HCT116 (cell line): Measurements from ENCODE around the gene IL4. TPM values are rescaled to one million over a fixed set of nuclear protein-coding genes. Genes with fewer than 3 reads are reported as not detected.
A peak's percentile ranks its signal among the peaks of the same experiment; 100 is the strongest.

Experiments used
- ATAC-seq: fragments of 200-7000 bp; cut with Tn5 transposase; 2 replicates; pipeline ENCODE4 v1.9.1; 2020; ENCODE audit warnings: mild to moderate bottlenecking, moderate library complexity
- Bru-seq: library from RNA; stranded (reverse); fragments of 400-500 nt; gene quantifications from one replicate; lab custom pipeline; 2021; lab: Mats Ljungman, UMichigan
- BruChase-seq, 2 experiments: library from RNA; stranded (reverse); fragments of 400-500 nt; gene quantifications; one replicate each; lab custom pipeline; 2021; lab: Mats Ljungman, UMichigan
- BruUV-seq: library from RNA; stranded (reverse); fragments of 400-500 nt; replicated peaks from 2 replicates; lab custom pipeline; 2021; lab: Mats Ljungman, UMichigan
- CTCF ChIA-PET: fragments of 300-600 bp; sonication (Branson Sonifier 250); formaldehyde crosslinking; loops from one replicate; lab custom pipeline; 2021; ENCODE audit warnings: antibody characterized with exemption; lab: Charles Lee
- POLR2A ChIA-PET: fragments of 300-600, 350-600 bp; sonication (Branson Sonifier 250); formaldehyde crosslinking; loops from one replicate; lab custom pipeline; 2021; ENCODE audit warnings: antibody characterized with exemption; lab: Charles Lee
- RAD21 ChIA-PET, 2 experiments: fragments of 300-600 bp; sonication (Branson Sonifier 250); formaldehyde crosslinking; loops; one replicate each; lab custom pipeline; 2023; ENCODE audit warnings: low total read pairs in 2 of 2; ENCODE audit not compliant: uncharacterized antibody in 2 of 2, unreplicated experiment in 2 of 2, low non-redundant PET in 1 of 2; lab: Charles Lee
- DNase-seq: peaks from one replicate; pipeline ENCODE4 v3.0.0-alpha.2; 2010; ENCODE audit warnings: low read depth, low spot score
- H2AFZ ChIP-seq: fragments of 200-600 bp; shearing (Covaris generic), sonication (generic); 2 replicates; pipeline ENCODE4 v1.6.1; 2017; ENCODE audit warnings: low read depth, mixed run types, mixed read lengths, antibody characterized with exemption, low read length; ENCODE audit not compliant: poor library complexity, severe bottlenecking
- H3K27ac ChIP-seq: 2 replicates; pipeline ENCODE4 v1.5.1; 2012; ENCODE audit warnings: low read depth, low read length
- H3K27me3 ChIP-seq: fragments of 200-600 bp; sonication (generic); 2 replicates; pipeline ENCODE4 v1.6.1; 2016; ENCODE audit warnings: mixed run types, low read length, mixed read lengths; ENCODE audit not compliant: insufficient read depth
- H3K36me3 ChIP-seq, 2 experiments: fragments of 200-500 bp in 1 of 2; fragments of 200-600 bp in 1 of 2; sonication (Bioruptor generic) in 1 of 2; sonication (generic) in 1 of 2; 2 replicates each; pipeline versions ENCODE4 v1.5.1 to v1.6.1; 2014 to 2016; ENCODE audit warnings: low read length in 2 of 2, inconsistent platforms in 1 of 2, mixed read lengths in 1 of 2, mixed run types in 1 of 2; ENCODE audit not compliant: insufficient read depth in 2 of 2, control insufficient read depth in 1 of 2
- H3K4me1 ChIP-seq, 2 experiments: fragments of 200-600 bp in 1 of 2; sonication (generic) in 1 of 2; 2 replicates each; pipeline versions ENCODE4 v1.5.1 to v1.6.1; 2012 to 2017; ENCODE audit warnings: low read length in 2 of 2, inconsistent platforms in 1 of 2, mild to moderate bottlenecking in 1 of 2, mixed read lengths in 1 of 2, mixed run types in 1 of 2, moderate library complexity in 1 of 2; ENCODE audit not compliant: insufficient read depth in 2 of 2, control insufficient read depth in 1 of 2
- H3K4me2 ChIP-seq: fragments of 200-600 bp; sonication (generic); 2 replicates; pipeline ENCODE4 v1.6.1; 2017; ENCODE audit warnings: mixed run types, low read length, mixed read lengths
- H3K4me3 ChIP-seq, 2 experiments: fragments of 200-600 bp in 1 of 2; sonication (generic) in 1 of 2; replicated peaks in 1 of 2; 2 replicates each; pipeline ENCODE4 v1.5.1; 2011 to 2016; ENCODE audit warnings: low read length in 2 of 2, control low read depth in 1 of 2, low read depth in 1 of 2, mild to moderate bottlenecking in 1 of 2, mixed read lengths in 1 of 2, mixed run types in 1 of 2
- H3K79me2 ChIP-seq: fragments of 200-600 bp; sonication (generic); 2 replicates; pipeline ENCODE4 v1.6.1; 2017; ENCODE audit warnings: mild to moderate bottlenecking, mixed run types, low read length, moderate library complexity, mixed read lengths; ENCODE audit not compliant: insufficient read depth
- H3K9ac ChIP-seq: fragments of 200-600 bp; sonication (generic); 2 replicates; pipeline ENCODE4 v1.6.1; 2016; ENCODE audit warnings: low read length, mixed read lengths
- H3K9me2 ChIP-seq: fragments of 200-600 bp; sonication (generic), shearing (Covaris generic); 2 replicates; pipeline ENCODE4 v1.6.1; 2017; ENCODE audit warnings: mixed run types, mild to moderate bottlenecking, moderate library complexity; ENCODE audit not compliant: insufficient read depth
- H3K9me3 ChIP-seq, 2 experiments: fragments of 200-500 bp in 1 of 2; fragments of 200-600 bp in 1 of 2; sonication (Bioruptor generic) in 1 of 2; sonication (generic) in 1 of 2; 2 replicates each; pipeline ENCODE4 v1.6.1; 2014 to 2017; ENCODE audit warnings: low read length in 2 of 2, mixed read lengths in 2 of 2, inconsistent platforms in 1 of 2, low read depth in 1 of 2, mild to moderate bottlenecking in 1 of 2, mixed run types in 1 of 2, moderate library complexity in 1 of 2; ENCODE audit not compliant: control insufficient read depth in 1 of 2, insufficient read depth in 1 of 2
- H4K20me1 ChIP-seq: fragments of 200-600 bp; sonication (generic), shearing (Covaris generic); 2 replicates; pipeline ENCODE4 v1.6.1; 2017; ENCODE audit warnings: mixed run types, mild to moderate bottlenecking, moderate library complexity; ENCODE audit not compliant: insufficient read depth
- CBX3 ChIP-seq: IDR thresholded peaks from 2 replicates; pipeline ENCODE4 v1.6.1; 2012; ENCODE audit warnings: low read depth
- EZH2 ChIP-seq: fragments of 200-600 bp; sonication (generic); IDR thresholded peaks from 2 replicates; pipeline ENCODE4 v1.6.1; 2017; ENCODE audit warnings: antibody characterized with exemption, mixed run types
- EZH2phosphoT487 ChIP-seq: fragments of 200-600 bp; IDR thresholded peaks from 2 replicates; pipeline ENCODE4 v1.6.1; 2018; ENCODE audit warnings: antibody characterized with exemption, borderline replicate concordance
- FOSL1 ChIP-seq: IDR thresholded peaks from 2 replicates; pipeline ENCODE4 v1.6.1; 2012; ENCODE audit warnings: low read depth
- JUND ChIP-seq: IDR thresholded peaks from 2 replicates; pipeline ENCODE4 v1.6.1; 2012
- MAX ChIP-seq: IDR thresholded peaks from 2 replicates; pipeline ENCODE4 v1.6.1; 2012
- POLR2AphosphoS5 ChIP-seq: IDR thresholded peaks from 2 replicates; pipeline ENCODE4 v1.6.1; 2011; ENCODE audit warnings: mild to moderate bottlenecking, low read depth, low read length, moderate library complexity
- RAD21 ChIP-seq: IDR thresholded peaks from 2 replicates; pipeline ENCODE4 v1.6.1; 2012; ENCODE audit warnings: low read depth, mild to moderate bottlenecking
- SIN3A ChIP-seq: IDR thresholded peaks from 2 replicates; pipeline ENCODE4 v1.6.1; 2012; ENCODE audit warnings: low read depth
- SP1 ChIP-seq: IDR thresholded peaks from 2 replicates; pipeline ENCODE4 v1.6.1; 2012; ENCODE audit warnings: low read depth
- SRF ChIP-seq: IDR thresholded peaks from 2 replicates; pipeline ENCODE4 v1.6.1; 2012; ENCODE audit warnings: low read depth
- ZFX ChIP-seq: fragments of 450-650 bp; IDR thresholded peaks from 2 replicates; pipeline ENCODE4 v1.6.1; 2017
- ZNF274 ChIP-seq: fragments of 200-500 bp; sonication (Bioruptor generic); IDR thresholded peaks from 2 replicates; pipeline ENCODE4 v1.6.1; 2014; ENCODE audit warnings: mild to moderate bottlenecking, low read depth, low read length, inconsistent platforms
- intact Hi-C: fragments of 100-400 bp; cut with micrococcal nuclease; formaldehyde crosslinking; loops from 2 replicates; pipeline ENCODE4 v1.10.0; 2022
- long read RNA-seq: library from polyadenylated mRNA; unstranded; transcript quantifications from one replicate; pipeline ENCODE4 v2.0.0, GENCODE V29; 2021; ENCODE audit not compliant: unreplicated experiment
- polyA plus RNA-seq: library from polyadenylated mRNA; unstranded; fragments of >200 nt; gene quantifications from 2 replicates; pipeline ENCODE4 v1.2.1, GENCODE V29; 2012; ENCODE audit warnings: missing spikeins
- total RNA-seq: library from RNA; stranded (reverse); gene quantifications from one replicate; pipeline ENCODE4 v1.2.1, GENCODE V29; 2021; ENCODE audit not compliant: unreplicated experiment
- TF ChIP-seq, protein P1 (sequence below): IDR thresholded peaks from 2 replicates; pipeline ENCODE4 v1.6.1; 2012
- TF ChIP-seq, protein P2 (sequence below): IDR thresholded peaks from 2 replicates; pipeline ENCODE4 v1.6.1; 2011; ENCODE audit warnings: mild to moderate bottlenecking, low read length, moderate library complexity; ENCODE audit not compliant: insufficient replicate concordance; ENCODE audit errors: extremely low read depth
- TF ChIP-seq, protein P3 (sequence below), 3 experiments: fragments of 200-600 bp in 1 of 3; sonication (generic) in 1 of 3; IDR thresholded peaks in 2 of 3; conservative IDR thresholded peaks in 1 of 3; 2 replicates each; pipeline ENCODE4 v1.5.1; 2012 to 2017; ENCODE audit warnings: low read depth in 2 of 3, low read length in 2 of 3, antibody characterized with exemption in 1 of 3, borderline replicate concordance in 1 of 3, control low read depth in 1 of 3, mild to moderate bottlenecking in 1 of 3, mixed read lengths in 1 of 3, mixed run types in 1 of 3, moderate library complexity in 1 of 3; ENCODE audit not compliant: insufficient read depth in 1 of 3

The IL4 gene
- total RNA-seq (not detected), Bru-seq, nascent RNA (percentile 8 among the genes with signal in this experiment), BruChase-seq, experiment 1, labeled RNA remaining after a 6-hour chase (not detected), BruChase-seq, experiment 2, labeled RNA remaining after a 2-hour chase (not detected)
- not detected in 2 replicates for polyA plus RNA-seq
- long read RNA-seq: 0 reads

DNA sequence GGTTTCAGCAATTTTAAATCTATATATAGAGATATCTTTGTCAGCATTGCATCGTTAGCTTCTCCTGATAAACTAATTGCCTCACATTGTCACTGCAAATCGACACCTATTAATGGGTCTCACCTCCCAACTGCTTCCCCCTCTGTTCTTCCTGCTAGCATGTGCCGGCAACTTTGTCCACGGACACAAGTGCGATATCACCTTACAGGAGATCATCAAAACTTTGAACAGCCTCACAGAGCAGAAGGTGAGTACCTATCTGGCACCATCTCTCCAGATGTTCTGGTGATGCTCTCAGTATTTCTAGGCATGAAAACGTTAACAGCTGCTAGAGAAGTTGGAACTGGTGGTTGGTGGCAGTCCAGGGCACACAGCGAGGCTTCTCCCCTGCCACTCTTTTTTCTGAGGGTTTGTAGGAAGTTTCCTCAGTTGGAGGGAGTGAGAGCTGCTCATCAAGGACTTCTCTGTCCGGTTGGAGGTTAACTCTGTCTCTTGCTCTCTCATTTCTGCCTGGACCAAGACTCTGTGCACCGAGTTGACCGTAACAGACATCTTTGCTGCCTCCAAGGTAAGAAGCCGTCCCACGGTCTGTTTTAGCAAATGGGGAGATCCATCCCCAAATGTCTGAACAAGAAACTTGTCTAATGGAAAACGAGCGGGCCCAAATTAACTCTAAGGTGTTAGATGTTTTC lies at the start of gene IL4:
Gene IL4, plus strand, starts transcription at position 51 of the 692 bp plus-strand sequence. Its CDS starts 62 bp downstream, at position 113.
- intact Hi-C loops: loop anchor here (10.0 kb wide), 1 partner anchor 149 kb away; no protein-coding TSS in a partner anchor
- ChIA-PET RAD21 (no interaction called here), CTCF (no interaction called here), POLR2A (no interaction called here)
- no TSS peak for BruUV-seq
- no peaks in the 10 kb centered on the region for H3K9me2 ChIP-seq
- no peak for DNase-seq
- no peaks in the 10 kb centered on the region for H3K36me3 ChIP-seq
- no peaks in the 10 kb centered on the region for H3K9me3 ChIP-seq
- TF ChIP-seq SP1 (no peak), ZNF274 (no peak), EZH2 (no peak), EZH2phosphoT487 (no peak), RAD21 (no peak), SIN3A (no peak), FOSL1 (no peak), POLR2AphosphoS5 (no peak), SRF (no peak), ZFX (no peak), MAX (no peak), CBX3 (no peak), JUND (no peak)
- TF ChIP-seq, protein P1, sequence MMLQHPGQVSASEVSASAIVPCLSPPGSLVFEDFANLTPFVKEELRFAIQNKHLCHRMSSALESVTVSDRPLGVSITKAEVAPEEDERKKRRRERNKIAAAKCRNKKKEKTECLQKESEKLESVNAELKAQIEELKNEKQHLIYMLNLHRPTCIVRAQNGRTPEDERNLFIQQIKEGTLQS: no peak
- TF ChIP-seq, protein P2, sequence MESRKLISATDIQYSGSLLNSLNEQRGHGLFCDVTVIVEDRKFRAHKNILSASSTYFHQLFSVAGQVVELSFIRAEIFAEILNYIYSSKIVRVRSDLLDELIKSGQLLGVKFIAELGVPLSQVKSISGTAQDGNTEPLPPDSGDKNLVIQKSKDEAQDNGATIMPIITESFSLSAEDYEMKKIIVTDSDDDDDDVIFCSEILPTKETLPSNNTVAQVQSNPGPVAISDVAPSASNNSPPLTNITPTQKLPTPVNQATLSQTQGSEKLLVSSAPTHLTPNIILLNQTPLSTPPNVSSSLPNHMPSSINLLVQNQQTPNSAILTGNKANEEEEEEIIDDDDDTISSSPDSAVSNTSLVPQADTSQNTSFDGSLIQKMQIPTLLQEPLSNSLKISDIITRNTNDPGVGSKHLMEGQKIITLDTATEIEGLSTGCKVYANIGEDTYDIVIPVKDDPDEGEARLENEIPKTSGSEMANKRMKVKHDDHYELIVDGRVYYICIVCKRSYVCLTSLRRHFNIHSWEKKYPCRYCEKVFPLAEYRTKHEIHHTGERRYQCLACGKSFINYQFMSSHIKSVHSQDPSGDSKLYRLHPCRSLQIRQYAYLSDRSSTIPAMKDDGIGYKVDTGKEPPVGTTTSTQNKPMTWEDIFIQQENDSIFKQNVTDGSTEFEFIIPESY: no peak
- TF ChIP-seq, protein P3, sequence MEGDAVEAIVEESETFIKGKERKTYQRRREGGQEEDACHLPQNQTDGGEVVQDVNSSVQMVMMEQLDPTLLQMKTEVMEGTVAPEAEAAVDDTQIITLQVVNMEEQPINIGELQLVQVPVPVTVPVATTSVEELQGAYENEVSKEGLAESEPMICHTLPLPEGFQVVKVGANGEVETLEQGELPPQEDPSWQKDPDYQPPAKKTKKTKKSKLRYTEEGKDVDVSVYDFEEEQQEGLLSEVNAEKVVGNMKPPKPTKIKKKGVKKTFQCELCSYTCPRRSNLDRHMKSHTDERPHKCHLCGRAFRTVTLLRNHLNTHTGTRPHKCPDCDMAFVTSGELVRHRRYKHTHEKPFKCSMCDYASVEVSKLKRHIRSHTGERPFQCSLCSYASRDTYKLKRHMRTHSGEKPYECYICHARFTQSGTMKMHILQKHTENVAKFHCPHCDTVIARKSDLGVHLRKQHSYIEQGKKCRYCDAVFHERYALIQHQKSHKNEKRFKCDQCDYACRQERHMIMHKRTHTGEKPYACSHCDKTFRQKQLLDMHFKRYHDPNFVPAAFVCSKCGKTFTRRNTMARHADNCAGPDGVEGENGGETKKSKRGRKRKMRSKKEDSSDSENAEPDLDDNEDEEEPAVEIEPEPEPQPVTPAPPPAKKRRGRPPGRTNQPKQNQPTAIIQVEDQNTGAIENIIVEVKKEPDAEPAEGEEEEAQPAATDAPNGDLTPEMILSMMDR (IDR thresholded peaks at IDR 0.05 in 2 of 3, conservative IDR thresholded peaks at IDR 0.05 in 1 of 3; ENCODE audit: borderline replicate concordance in 1 of 3, insufficient read depth in 1 of 3, low read depth in 2 of 3, low read length in 2 of 3): no peak
- 0 out of 4 replicates have a peak within 1 kb of the TSS, but pooled peaks of 1 of the 2 experiments have one; percentile 1 for H3K4me3 ChIP-seq
- no peaks in the 10 kb centered on the region for H4K20me1 ChIP-seq
- H3K27me3 ChIP-seq: no peaks in the 10 kb centered on the region
- no peaks in the 10 kb centered on the region for H3K79me2 ChIP-seq
- H3K4me1 ChIP-seq: peaks cover 24 to 34% of the 10 kb centered on the region in 2 experiments
- H2AFZ ChIP-seq: no peak within 1 kb of the TSS
- peak within 1 kb of the TSS; percentile 40 for H3K4me2 ChIP-seq
- H3K9ac ChIP-seq: no peak within 1 kb of the TSS
- no peak for ATAC-seq
- H3K27ac ChIP-seq: no peak within 1 kb of the TSS
